H54 (cell line): ENCODE data around the gene TMEFF2.

Experiments
- DNase-seq: peaks from one replicate; pipeline ENCODE4 v3.0.0; 2011; ENCODE audit warnings: low spot score, mixed read lengths; ENCODE audit not compliant: insufficient read length
- FAIRE-seq: peaks from 3 replicates; lab custom pipeline; 2011; peaks lifted over from hg19 to GRCh38; lab: Jason Lieb, UNC
- POLR2A ChIP-seq: IDR thresholded peaks from 2 replicates; pipeline ENCODE4 v1.6.1; 2011; ENCODE audit warnings: low read depth, mild to moderate bottlenecking, low read length

Gene TMEFF2

DNA sequence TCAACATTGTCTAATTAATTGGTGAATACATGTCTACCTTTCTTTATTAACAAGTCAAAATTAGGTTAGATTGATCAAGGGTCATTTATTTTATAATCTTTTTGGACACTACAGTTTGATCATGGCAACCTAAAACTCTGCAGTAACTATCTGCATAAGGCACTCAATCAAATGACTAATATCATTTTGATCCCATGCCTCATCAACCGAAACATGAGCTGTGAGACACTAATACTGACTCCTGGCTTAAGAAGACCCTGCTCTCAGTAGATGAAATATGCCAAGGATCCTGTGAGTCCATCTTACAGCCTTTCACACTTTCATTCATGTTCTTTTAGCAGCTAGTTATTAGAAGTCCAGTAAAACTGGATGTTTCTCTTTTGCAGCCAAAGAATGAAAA is 178.5 kb downstream of the TMEFF2 start:
- TF ChIP-seq POLR2A = no peak
- DNase-seq (peak; percentile 1), FAIRE-seq (peak; percentile 93)

DNA sequence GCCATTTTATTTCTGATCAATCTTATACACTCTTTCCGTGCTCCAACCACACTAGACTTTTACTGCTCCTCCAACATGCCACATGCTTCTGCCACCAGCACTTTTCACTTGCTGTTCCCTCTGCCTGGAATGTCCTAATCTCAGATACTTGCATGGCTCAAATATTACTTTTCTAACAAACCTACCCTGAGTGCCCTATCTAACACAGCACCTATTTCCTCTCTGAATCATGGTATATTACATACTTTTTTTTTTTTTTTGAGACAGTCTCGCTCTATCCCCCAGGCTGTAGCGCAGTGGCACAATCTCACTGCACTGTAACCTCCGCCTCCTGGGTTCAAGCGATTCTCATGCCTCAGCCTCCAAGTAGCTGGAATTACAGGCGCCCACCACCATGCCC is 181.5 kb downstream of the TMEFF2 start:
- no peak for TF ChIP-seq POLR2A
- no peak for FAIRE-seq

DNA sequence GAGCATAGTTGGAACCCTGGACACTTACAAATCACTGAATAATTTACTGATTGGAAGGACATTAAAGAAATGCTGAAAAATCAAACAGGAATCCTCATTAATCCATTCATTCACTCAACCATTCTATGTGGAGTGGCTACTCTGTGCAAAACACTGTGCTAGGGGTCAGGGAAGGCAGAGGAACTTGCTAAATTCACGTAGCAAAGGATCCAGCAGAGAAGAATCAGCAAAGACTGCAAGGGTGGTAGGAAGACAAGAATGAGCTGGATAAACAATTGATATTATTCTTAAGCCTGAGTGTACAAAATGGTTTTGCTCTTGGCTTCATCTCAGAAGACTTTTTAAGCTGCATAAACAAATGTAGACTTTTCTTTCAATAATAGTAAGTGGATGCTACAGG is 183.5 kb downstream of the TMEFF2 start:
- DNase-seq (no peak), FAIRE-seq (no peak)
- TF ChIP-seq POLR2A = no peak

More for the DNA sequence above, 181.5 kb downstream of the TMEFF2 start:
- DNase-seq = no peak

DNA sequence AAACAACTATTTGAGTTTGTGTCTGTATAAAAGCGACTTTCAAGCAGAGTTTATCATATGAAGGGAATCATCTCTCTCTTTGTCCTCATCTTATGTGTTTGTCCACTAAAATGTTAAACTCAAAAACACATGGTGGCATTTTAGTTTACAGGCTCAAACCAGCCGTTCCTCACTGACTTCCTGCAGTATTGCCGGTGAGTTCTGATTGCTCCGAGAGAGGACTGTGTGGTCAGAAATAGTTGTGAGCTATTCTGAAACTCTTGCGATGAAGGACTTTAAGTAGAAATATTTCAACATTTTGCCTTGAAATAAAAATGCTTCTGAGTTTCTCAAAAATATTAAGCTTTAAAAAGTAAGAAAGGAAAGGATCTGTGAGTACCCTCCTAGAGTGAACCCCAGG is 184.7 kb downstream of the TMEFF2 start:
- no peak for FAIRE-seq
- no peak for DNase-seq
- TF ChIP-seq POLR2A = no peak

DNA sequence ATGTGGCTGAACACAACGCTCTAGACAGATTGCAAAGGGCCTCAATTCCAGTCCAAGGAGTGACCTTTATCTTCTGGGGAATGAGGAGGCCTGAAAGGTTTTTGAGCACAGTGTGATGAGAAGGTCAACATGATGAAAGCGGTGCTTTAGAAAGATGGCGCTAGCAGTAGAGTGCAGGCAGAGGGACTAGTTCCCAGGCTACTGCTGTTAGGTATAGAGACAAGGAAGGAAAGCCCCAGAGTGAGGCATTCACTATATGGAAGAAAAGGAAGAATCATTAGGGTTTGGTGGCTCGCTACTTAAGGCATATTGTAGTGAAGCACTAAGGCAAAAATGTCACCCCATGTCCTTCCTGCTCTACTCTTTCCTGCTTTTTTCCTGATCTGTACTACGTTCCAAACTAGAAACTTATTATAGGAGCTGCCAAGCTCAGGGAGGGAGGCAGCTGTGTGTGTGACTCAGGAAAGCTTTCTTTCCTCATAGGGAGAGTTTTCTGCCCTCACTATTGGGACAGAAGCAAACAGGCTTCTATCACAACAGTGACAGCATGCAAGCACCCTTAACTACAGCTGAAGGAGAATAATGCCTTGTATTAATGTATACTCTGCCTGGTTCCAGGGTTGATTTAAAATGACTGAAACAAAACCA is 187.0 kb downstream of the TMEFF2 start:
- DNase-seq = no peak
- no peak for FAIRE-seq
- TF ChIP-seq POLR2A = no peak

DNA sequence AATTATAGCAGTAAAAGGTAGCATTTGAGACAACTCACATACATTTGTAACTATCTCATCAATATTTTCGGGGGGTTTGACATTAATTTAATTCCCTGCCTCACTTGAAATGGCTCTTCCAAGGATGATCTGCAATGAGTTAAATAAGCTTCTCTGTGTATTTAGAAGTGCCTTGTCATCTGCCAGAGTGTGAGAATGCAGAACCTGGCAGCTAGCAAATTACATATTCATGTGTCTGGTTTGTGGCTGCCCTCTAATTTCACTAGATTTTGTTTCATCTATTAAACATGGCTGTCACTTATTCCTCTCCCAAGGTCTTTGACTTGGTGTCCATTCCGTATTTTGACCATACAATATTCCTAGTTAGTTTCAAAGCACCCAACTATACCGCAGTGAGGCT is 189.5 kb downstream of the TMEFF2 start:
- no peak for TF ChIP-seq POLR2A
- DNase-seq = no peak
- FAIRE-seq = no peak

DNA sequence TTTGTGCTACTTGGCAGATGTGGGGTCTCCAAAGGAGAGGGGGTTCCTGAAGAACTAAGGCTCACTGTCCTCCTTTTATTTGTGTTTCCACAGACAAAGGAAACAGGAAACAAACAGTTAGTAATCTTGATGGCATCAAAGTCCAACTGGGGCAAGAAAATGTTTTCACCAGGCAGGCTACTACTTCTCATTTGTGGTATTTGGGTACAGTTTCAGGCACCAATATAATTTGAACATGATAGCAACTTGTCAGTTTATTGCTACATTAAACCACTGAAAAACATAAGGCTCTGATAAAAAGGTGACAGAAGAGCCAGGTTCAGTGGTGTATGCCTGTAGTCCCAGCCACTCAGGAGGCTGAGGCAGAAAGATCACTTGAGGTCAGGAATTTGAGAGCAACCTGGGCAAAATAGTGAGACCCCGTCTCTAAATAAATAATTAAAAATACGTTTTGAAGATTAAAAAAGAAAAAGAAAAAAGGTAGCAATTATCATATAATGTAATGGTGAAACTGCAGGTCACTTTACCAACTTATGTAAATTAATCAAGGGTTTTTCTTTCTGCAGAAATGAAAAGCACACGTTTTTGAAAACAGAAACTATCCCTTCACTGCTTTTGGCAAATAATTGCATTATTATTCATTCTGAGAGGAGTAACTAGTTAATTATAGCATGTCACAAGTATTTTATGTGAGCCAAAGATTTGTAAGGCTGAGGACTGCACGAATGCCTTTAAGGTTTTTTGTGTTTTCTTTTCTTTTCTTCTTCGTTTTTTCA is 190.4 kb downstream of the TMEFF2 start:
- FAIRE-seq (no peak), DNase-seq (no peak)
- no peak for TF ChIP-seq POLR2A

DNA sequence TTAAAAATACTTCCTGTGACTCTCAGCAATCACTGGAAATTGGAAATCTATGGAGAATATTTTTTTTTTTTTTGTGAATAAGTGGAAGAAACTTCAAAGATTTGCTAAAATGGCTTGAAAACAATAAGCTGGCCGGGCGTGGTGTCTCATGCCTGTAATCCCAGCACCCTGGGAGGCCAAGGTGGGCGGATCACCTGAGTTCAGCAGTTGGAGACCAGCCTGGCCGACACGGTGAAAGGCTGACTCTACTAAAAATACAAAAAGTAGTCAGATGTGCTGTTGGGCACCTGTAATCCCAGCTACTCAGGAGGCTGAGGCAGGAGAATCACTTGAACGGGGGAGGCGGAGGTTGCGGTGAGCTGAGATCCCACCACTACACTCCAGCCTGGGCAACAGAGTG is 192.3 kb downstream of the TMEFF2 start:
- DNase-seq (no peak), FAIRE-seq (no peak)
- TF ChIP-seq POLR2A = no peak

DNA sequence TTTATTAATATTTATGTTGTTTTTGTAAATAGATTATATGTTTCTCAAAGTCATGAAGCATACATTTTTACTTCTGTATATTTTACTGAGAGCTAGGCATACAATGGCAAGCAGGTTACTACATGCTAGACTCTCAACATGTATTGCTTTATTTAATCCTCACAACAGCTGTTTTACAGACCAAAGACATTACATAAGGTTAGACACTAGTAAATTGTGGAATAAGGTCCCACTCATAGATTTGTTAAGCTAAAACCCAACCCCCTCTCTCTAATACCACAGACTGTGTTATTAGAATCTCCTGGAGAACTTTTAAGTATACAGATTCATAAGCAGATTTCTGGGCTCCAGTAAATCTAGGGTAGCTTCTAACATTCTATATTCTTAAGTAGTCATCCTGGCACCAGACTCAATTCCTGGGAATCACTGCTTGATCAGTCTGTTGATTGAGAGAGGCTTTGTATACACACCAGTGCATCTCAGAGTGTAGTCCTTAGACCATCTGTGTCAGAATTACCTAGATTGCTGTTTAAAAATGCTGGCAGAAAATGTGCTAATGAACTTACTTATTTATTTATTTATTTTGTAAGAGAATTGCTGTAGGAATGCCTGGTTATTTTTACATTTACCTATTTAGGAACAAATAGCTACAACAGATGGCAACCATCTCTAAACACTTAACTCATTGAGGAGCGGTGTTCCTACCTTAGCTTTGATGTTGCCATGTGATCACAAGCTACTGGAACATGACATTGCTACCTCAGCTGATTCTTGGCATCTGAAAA is 194.3 kb downstream of the TMEFF2 start:
- TF ChIP-seq POLR2A = no peak
- DNase-seq = no peak
- peak; percentile 6 for FAIRE-seq

DNA sequence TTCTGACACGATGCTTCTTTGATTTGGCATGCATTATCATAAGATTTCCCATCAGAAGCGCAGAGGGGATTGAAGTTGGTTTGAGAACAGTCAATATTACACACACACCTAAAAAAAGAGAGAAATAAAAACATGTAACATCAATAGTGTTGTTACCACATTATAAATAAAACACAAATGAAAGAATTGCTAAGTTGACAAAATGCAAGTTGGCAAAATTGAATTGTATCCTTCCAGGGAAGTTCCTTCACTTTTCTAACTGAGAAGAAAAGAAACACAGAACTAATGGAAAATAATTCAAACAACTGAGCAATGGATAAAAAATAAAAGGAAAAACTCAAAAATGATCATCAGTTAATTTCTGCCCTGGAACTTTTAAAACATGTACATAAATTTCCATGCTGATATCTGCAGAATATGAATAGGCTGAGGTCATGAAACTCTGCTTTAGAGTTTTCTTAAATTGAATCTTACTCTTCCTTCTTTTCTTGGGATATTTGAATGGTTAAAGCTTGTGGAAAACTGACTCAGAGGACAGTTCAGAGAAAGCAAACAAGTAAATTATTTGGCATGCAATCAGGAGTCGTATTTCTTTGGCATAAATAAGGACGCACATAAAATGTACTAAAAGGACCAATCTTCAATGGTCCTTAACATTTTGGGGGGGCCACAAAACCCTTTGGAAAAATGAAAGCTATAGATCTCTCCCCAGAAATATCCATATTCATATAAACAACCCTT is 195.5 kb downstream of the TMEFF2 start:
- TF ChIP-seq POLR2A = no peak
- FAIRE-seq = no peak
- DNase-seq = no peak

DNA sequence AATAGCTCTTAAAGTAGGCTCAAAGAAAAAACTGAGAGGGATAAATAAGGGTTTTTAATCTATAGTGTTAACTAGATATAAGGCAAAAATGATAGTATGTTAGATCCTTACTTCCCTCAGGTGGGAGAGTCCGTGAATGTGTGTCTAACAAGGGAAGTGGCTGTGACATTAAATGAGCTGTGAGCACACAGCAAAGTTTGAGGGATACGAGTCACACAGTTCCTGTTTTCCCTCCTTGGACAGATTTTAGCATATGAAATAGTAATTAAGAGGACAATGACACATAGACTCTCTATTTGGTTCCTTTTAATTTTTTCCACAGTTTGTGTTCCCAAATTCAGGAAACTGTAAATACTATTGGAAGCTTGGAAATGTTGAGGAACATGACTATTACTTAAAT is 199.4 kb downstream of the TMEFF2 start:
- no peak for TF ChIP-seq POLR2A
- FAIRE-seq = no peak
- no peak for DNase-seq

DNA sequence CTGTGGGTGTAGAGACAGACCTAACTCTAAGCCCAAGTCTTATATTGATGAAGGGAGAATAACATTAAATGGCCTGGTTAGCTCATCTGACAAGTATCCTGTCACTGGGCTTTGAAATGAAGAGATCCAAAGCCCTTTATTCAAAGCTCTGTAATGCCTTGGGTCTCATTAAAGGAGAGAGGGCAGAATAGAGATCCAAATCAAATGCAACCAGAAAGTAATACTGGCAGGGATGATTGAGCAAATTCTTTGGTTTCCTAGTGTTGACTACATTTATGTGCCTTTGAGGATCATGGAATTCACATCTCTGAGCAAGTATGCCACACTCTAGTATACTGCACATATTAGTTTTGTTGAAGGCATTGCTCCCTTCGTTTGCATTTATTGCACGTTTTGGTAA is 200.0 kb downstream of the TMEFF2 start:
- FAIRE-seq = peak; percentile 55
- no peak for DNase-seq
- TF ChIP-seq POLR2A = no peak

DNA sequence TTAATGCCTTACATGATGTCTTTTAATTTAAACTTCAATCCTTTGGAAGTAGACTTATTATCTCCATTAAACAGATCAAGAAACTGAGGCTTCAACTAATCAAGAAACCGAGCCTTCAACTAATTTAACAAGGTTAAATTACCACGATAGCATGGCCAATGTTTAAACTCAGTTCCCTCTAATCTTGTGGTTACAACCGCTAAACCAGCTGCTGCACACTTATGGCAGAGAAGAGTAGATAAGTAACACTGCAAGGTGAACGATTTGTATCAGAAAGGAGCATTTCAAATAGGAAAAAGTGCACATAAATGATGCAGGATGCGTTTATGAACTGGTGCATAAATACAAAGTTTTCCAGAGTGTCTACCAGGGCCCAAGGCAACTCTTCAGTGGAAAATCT is 203.3 kb downstream of the TMEFF2 start:
- no peak for DNase-seq
- no peak for FAIRE-seq
- TF ChIP-seq POLR2A = no peak
